ENCODE data around the gene SSRP1.

The SSRP1 gene

DNA sequence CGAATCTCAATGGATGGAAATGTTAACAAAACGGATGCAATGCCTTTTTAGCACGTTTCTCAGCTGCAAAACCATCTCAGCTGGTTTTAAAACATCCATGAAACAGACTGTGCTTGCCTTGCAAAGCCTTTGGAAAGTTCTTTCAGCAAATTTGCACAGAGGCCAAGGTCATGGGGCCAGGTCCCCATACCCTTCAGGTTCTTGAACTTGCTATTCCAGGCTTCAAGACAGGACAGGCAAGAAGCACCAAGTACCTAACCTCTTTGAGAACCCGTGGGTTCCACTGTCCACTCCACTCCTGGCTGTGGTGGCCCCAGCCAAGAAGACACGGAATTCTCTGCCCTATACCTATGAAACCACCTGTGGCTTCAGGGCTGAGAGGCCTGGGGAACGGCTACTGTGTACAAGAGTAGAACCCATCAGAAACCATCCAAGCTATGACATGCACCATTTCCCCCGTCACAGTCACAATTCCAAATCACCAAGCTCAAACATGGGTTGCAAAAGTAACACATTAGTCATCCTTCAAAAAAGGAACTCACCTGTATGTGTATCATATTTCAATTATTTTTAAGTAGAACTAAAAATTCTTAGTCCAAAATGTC lies 27.9 kb downstream of the SSRP1 start:
- TF ChIP-seq TEAD4 (IDR thresholded peaks at IDR 0.05): no peak
- TF ChIP-seq, protein P1, sequence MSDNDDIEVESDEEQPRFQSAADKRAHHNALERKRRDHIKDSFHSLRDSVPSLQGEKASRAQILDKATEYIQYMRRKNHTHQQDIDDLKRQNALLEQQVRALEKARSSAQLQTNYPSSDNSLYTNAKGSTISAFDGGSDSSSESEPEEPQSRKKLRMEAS (IDR thresholded peaks at IDR 0.05): no peak
- no peak for TF ChIP-seq RAD21 (IDR thresholded peaks at IDR 0.05; ENCODE audit: low read depth)
- TF ChIP-seq, protein P2, sequence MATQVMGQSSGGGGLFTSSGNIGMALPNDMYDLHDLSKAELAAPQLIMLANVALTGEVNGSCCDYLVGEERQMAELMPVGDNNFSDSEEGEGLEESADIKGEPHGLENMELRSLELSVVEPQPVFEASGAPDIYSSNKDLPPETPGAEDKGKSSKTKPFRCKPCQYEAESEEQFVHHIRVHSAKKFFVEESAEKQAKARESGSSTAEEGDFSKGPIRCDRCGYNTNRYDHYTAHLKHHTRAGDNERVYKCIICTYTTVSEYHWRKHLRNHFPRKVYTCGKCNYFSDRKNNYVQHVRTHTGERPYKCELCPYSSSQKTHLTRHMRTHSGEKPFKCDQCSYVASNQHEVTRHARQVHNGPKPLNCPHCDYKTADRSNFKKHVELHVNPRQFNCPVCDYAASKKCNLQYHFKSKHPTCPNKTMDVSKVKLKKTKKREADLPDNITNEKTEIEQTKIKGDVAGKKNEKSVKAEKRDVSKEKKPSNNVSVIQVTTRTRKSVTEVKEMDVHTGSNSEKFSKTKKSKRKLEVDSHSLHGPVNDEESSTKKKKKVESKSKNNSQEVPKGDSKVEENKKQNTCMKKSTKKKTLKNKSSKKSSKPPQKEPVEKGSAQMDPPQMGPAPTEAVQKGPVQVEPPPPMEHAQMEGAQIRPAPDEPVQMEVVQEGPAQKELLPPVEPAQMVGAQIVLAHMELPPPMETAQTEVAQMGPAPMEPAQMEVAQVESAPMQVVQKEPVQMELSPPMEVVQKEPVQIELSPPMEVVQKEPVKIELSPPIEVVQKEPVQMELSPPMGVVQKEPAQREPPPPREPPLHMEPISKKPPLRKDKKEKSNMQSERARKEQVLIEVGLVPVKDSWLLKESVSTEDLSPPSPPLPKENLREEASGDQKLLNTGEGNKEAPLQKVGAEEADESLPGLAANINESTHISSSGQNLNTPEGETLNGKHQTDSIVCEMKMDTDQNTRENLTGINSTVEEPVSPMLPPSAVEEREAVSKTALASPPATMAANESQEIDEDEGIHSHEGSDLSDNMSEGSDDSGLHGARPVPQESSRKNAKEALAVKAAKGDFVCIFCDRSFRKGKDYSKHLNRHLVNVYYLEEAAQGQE (IDR thresholded peaks at IDR 0.05; ENCODE audit: low read depth): no peak
- no peak for TF ChIP-seq CEBPB (IDR thresholded peaks at IDR 0.05)
- TF ChIP-seq NFIC (IDR thresholded peaks at IDR 0.05): no peak
- no peak for TF ChIP-seq YY1 (IDR thresholded peaks at IDR 0.05; ENCODE audit: low read depth)
- no peak for TF ChIP-seq TAF1 (IDR thresholded peaks at IDR 0.05; ENCODE audit: low read depth)
- no peak for TF ChIP-seq ZBTB7A (IDR thresholded peaks at IDR 0.05; ENCODE audit: low read depth)
- TF ChIP-seq EGR1 (IDR thresholded peaks at IDR 0.05): no peak

DNA sequence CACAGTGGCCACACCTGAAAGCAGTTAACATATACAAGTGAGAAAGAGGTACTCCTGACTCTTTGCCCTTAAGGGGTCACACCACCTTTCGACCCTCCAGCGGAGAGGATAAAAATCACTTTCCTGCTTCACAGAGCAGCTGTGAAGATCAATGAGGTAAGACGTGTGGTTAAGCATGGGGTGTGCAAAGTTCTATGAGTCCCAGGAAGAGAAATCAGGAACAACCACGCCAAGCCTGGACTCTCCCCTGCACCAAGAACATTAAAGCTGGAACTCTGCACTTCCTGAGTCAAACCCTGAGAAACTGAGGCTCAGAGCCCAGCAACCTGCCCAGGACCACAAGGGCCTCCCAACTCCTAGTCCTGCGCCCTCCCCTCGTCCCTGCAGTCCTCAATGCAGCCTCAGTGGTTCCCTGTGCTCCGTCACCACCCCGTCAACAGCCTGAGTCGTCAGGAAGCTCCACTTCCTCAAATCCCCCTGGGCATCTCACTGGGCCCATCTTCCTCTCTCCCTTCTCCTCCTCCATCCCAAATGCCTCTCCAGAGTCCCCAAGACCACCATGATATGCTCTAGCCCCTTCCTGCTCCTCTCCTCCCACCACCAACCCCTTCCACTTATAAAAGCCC lies 28.6 kb downstream of the SSRP1 start:
- no peak for TF ChIP-seq CEBPB (IDR thresholded peaks at IDR 0.05)

DNA sequence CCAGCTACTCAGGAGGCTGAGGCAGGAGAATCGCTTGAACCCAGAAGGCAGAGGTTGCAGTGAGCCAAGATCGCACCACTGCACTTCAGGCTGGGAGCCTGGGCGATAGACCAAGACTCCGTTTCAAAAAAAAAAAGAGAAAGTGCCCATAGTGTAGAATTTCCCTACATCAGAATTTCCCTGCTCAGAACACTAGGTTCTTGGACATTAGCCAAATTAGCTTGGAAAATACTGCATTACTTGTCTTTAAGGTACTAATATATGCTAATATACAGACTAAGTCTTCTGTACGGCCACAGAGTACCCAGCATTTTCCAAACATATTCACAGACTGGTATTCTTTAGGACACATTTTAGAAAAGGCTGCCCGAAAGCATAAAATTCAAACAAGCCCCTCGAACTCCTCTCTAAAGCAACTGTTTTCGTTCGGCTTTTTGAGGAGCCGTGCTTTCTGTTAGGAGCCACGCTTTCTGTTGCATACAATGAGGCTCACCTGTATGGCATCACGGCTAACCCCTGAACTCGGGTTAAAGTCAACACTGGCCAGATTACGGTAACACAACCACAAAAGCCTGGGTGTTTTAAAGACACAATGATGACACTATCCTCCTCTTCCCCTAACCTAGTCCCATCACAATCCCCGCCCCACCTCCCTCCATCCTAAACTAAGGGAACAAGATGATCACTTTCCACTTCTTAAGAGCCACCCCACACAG lies 29.4 kb downstream of the SSRP1 start:
- peak; percentile 61; the same call in 1 of the 2 replicates for TF ChIP-seq NFIC (IDR thresholded peaks at IDR 0.05)
- TF ChIP-seq TEAD4 (IDR thresholded peaks at IDR 0.05): no peak

DNA sequence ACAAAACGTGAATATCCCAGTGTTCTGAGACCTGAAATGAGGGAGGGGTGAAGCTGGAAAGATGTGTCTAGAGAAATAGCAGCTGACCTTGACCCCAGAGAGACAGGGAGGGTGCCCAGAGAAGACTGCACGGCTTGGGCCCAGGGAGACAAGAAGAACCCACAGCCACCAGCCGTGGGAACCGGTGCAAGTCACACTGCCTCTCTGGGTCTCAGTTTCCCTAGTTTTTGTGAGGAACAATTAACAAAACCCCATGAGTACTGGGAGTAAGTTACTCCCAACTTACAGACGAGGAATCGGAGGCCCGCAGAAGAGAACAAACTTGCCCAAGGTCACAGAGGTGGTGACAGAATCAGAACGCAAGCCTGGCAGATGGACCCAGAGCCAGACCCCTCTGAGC lies 30.2 kb downstream of the SSRP1 start:
- TF ChIP-seq, protein P2 (IDR thresholded peaks at IDR 0.05; ENCODE audit: low read depth): no peak

DNA sequence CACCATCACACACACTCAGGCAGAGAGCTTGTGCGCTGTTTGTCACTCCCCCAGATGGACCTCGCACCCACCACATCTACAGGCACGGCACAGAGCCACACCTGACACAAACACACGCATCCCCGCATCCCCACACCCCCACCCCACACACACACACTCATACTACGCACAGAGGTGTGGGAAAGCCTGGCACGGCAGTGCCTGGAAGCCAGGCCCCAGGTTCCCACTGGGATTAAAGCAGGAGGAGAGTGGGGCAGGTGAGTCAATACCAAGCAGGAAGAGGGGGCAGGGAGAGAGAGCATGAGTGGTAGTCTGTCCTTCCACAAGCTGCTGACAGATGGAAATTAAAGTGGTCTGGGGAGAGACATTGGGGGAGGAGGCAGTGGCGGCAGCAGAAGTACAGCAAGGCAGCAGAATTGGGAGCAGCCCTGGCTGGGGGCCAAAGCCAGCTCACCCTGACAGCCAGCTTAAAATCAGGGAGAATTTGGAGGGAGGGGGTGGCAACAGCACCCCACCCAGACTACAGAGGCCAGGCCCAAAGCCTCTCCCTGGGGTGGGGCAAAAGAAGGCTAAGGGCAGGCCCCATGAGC lies 31.6 kb downstream of the SSRP1 start:
- TF ChIP-seq TEAD4 (IDR thresholded peaks at IDR 0.05) (no peak), FOXM1 (IDR thresholded peaks at IDR 0.05; ENCODE audit: borderline replicate concordance, low read depth) (no peak), TCF12 (IDR thresholded peaks at IDR 0.05; ENCODE audit: low read depth) (no peak), EGR1 (IDR thresholded peaks at IDR 0.05) (no peak), RAD21 (IDR thresholded peaks at IDR 0.05; ENCODE audit: low read depth) (no peak), EP300 (IDR thresholded peaks at IDR 0.05; ENCODE audit: borderline replicate concordance) (no peak), TAF1 (IDR thresholded peaks at IDR 0.05; ENCODE audit: low read depth) (no peak), ZBTB7A (IDR thresholded peaks at IDR 0.05; ENCODE audit: low read depth) (no peak), YY1 (IDR thresholded peaks at IDR 0.05; ENCODE audit: low read depth) (no peak)
- TF ChIP-seq, protein P1 (IDR thresholded peaks at IDR 0.05): no peak
- TF ChIP-seq, protein P3, sequence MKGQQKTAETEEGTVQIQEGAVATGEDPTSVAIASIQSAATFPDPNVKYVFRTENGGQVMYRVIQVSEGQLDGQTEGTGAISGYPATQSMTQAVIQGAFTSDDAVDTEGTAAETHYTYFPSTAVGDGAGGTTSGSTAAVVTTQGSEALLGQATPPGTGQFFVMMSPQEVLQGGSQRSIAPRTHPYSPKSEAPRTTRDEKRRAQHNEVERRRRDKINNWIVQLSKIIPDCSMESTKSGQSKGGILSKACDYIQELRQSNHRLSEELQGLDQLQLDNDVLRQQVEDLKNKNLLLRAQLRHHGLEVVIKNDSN (IDR thresholded peaks at IDR 0.05): no peak
- TF ChIP-seq, protein P2 (IDR thresholded peaks at IDR 0.05; ENCODE audit: low read depth): no peak

All from Ishikawa (cell line).